ENCODE measurements around the gene CC2D1A.
A peak's percentile ranks its signal among the peaks of the same experiment; 100 is the strongest.
"Not testable (repeated sequence)": the region's sequence is repeated elsewhere in the genome, so short reads cannot be mapped to it uniquely, and the experiment has no call there.

Gene CC2D1A

DNA sequence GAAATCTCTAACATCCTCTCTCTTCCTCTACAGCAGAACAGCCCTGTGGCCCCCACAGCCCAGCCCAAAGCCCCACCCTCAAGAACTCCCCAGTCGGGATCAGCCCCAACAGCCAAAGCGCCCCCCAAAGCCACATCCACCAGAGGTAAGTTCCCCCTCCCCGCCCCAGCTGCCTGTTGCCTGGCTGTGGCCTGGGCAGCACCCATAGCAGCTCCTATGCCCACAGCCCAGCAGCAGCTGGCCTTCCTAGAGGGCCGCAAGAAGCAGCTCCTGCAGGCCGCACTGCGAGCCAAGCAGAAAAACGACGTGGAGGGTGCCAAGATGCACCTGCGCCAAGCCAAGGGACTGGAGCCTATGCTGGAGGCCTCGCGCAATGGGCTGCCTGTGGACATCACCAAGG, 14.5 kb downstream of the CC2D1A start:
- Histone ChIP-seq H4K91ac (ENCODE audit: low read length) (no peak overlapping the region), H3K4ac (ENCODE audit: low read depth in 1 of 2, low read length in 2 of 2) (no peak overlapping the region), H3K4me2 (ENCODE audit: low read length, poor library complexity, severe bottlenecking) (no peak overlapping the region), H3K27ac (ENCODE audit: low read length, poor library complexity, severe bottlenecking) (no peak overlapping the region), H3K18ac (ENCODE audit: low read depth in 1 of 2, low read length in 2 of 2) (no peak overlapping the region), H2BK120ac (ENCODE audit: low read depth, low read length) (no peak overlapping the region), H3K4me3 (ENCODE audit: insufficient read depth in 1 of 2, low read depth in 1 of 2, low read length in 2 of 2) (no peak overlapping the region), H3K23ac (ENCODE audit: low read length in 2 of 2) (no peak overlapping the region), H3K14ac (ENCODE audit: low read length in 2 of 2) (no peak overlapping the region), H2BK5ac (ENCODE audit: low read depth, low read length, poor library complexity, severe bottlenecking) (no peak overlapping the region), H3K9me3 (ENCODE audit: control insufficient read depth, low read length) (peaks cover 7% of the 10 kb centered on the region), H3K36me3 (ENCODE audit: control insufficient read depth in 1 of 2, insufficient read depth in 2 of 2, low read depth in 1 of 2, low read length in 2 of 2) (peaks cover 68 to 70% of the 10 kb centered on the region in 2 experiments), H3K9ac (ENCODE audit: low read length) (no peak overlapping the region), H4K8ac (ENCODE audit: low read length) (peak overlapping the region; percentile 2), H2AK5ac (ENCODE audit: low read length, severe bottlenecking) (no peak overlapping the region), H2BK15ac (ENCODE audit: low read depth, poor library complexity, severe bottlenecking) (no peak overlapping the region), H3K4me1 (ENCODE audit: control insufficient read depth, insufficient read depth, low read depth, low read length) (no peaks in the 10 kb centered on the region), H3K27me3 (ENCODE audit: control insufficient read depth in 1 of 2, insufficient read depth in 1 of 2, low read length in 2 of 2) (no peaks in the 10 kb centered on the region), H2BK12ac (ENCODE audit: low read length in 2 of 2) (no peak overlapping the region), H3K79me1 (replicated peaks; ENCODE audit: low read length, poor library complexity, severe bottlenecking) (no peaks in the 10 kb centered on the region), H2AFZ (ENCODE audit: low read depth, low read length) (no peak overlapping the region)
- DNase-seq, result no peak
- 97% methylated on average over 11 of the region's 11 CpGs for WGBS

DNA sequence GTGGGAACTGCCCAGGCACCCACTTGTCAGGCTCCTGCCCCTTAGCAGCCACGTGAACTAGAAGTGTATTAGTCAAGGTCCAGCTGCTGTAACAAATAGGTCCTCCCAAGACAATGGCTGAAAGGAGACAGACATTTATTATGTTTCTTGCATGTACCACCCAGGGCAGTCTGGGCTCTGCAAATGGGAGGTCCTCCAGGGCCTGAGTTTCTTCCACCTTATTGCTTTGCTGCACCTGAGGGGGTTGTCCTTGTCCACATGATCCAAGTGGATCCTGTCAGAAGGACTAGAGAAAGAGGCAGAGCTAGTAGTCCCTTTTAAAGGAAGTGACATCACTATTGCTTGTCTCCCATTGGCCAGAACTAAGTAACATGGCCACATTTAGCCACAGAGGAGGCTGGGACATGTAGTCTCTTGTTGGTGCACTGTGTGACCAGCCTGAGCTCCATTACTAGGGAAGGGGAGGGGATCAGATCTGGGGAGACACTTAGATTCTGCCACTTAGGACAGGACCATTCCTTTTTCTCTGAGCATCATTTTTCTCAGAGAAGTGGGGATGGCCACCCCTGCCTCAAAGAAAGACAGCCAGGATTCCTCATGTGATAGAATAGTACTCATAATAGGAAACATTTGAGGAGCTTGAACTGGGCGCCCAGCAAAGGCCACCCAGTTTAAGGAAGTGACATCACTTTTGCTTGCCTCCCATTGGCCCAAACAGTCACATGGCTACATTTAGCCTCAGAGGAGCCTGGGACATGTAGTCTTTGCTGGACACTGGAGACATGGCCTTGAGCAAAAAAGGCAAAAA, 15.1 kb downstream of the CC2D1A start:
- no peaks in the 10 kb centered on the region for H3K4me1 ChIP-seq (ENCODE audit: control insufficient read depth, insufficient read depth, low read depth, low read length)
- WGBS, result 93% methylated on average over 2 of the region's 2 CpGs
- no peak overlapping the region for H2BK12ac ChIP-seq (ENCODE audit: low read length in 2 of 2)
- H3K14ac ChIP-seq (ENCODE audit: low read length in 2 of 2), result no peak overlapping the region
- no peak overlapping the region for H3K4me2 ChIP-seq (ENCODE audit: low read length, poor library complexity, severe bottlenecking)
- peaks cover 7% of the 10 kb centered on the region for H3K9me3 ChIP-seq (ENCODE audit: control insufficient read depth, low read length)
- H3K23ac ChIP-seq (ENCODE audit: low read length in 2 of 2), result no peak overlapping the region
- peaks cover 64 to 65% of the 10 kb centered on the region in 2 experiments for H3K36me3 ChIP-seq (ENCODE audit: control insufficient read depth in 1 of 2, insufficient read depth in 2 of 2, low read depth in 1 of 2, low read length in 2 of 2)
- no peak overlapping the region for H3K27ac ChIP-seq (ENCODE audit: low read length, poor library complexity, severe bottlenecking)
- peak; percentile 52 for DNase-seq
- no peak overlapping the region for H3K4ac ChIP-seq (ENCODE audit: low read depth in 1 of 2, low read length in 2 of 2)
- no peaks in the 10 kb centered on the region for H3K79me1 ChIP-seq (replicated peaks; ENCODE audit: low read length, poor library complexity, severe bottlenecking)
- H3K4me3 ChIP-seq (ENCODE audit: insufficient read depth in 1 of 2, low read depth in 1 of 2, low read length in 2 of 2), result no peak overlapping the region
- no peak overlapping the region for H2AFZ ChIP-seq (ENCODE audit: low read depth, low read length)
- H2BK120ac ChIP-seq (ENCODE audit: low read depth, low read length), result no peak overlapping the region
- no peak overlapping the region for H3K9ac ChIP-seq (ENCODE audit: low read length)
- no peaks in the 10 kb centered on the region for H3K27me3 ChIP-seq (ENCODE audit: control insufficient read depth in 1 of 2, insufficient read depth in 1 of 2, low read length in 2 of 2)
- H2BK5ac ChIP-seq (ENCODE audit: low read depth, low read length, poor library complexity, severe bottlenecking), result no peak overlapping the region
- no peak overlapping the region for H2BK15ac ChIP-seq (ENCODE audit: low read depth, poor library complexity, severe bottlenecking)
- no peak overlapping the region for H3K18ac ChIP-seq (ENCODE audit: low read depth in 1 of 2, low read length in 2 of 2)
- H4K91ac ChIP-seq (ENCODE audit: low read length), result no peak overlapping the region
- no peak overlapping the region for H2AK5ac ChIP-seq (ENCODE audit: low read length, severe bottlenecking)
- peak overlapping the region; percentile 2 for H4K8ac ChIP-seq (ENCODE audit: low read length)

DNA sequence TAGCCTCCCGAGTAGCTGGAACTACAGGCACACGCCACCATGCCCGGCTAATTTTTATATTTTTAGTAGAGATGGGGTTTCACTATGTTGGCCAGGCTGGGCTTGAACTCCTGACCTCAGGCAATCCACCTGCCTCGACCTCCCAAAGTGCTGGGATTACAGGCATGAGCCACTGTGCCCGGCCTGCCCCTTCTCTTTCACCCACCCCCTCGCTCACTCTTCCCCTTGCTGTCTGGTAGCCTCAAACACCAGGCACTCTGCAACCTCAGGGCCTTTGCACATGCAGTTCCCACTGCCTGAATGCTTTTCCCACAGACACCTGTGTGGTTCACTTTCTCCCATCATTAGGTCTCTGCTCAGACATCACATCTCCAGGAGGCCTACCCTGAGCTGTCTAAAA, 16.1 kb downstream of the CC2D1A start:
- not testable (repeated sequence) for DNase-seq; H3K79me1 ChIP-seq (replicated peaks; ENCODE audit: low read length, poor library complexity, severe bottlenecking); H2BK5ac ChIP-seq (ENCODE audit: low read depth, low read length, poor library complexity, severe bottlenecking); H3K9me3 ChIP-seq (ENCODE audit: control insufficient read depth, low read length); H3K9ac ChIP-seq (ENCODE audit: low read length); H2BK12ac ChIP-seq (ENCODE audit: low read length in 2 of 2); H3K4me2 ChIP-seq (ENCODE audit: low read length, poor library complexity, severe bottlenecking); H3K23ac ChIP-seq (ENCODE audit: low read length in 2 of 2); H3K14ac ChIP-seq (ENCODE audit: low read length in 2 of 2); H3K18ac ChIP-seq (ENCODE audit: low read depth in 1 of 2, low read length in 2 of 2); H2BK120ac ChIP-seq (ENCODE audit: low read depth, low read length); H4K91ac ChIP-seq (ENCODE audit: low read length); H2AK5ac ChIP-seq (ENCODE audit: low read length, severe bottlenecking); H3K4ac ChIP-seq (ENCODE audit: low read depth in 1 of 2, low read length in 2 of 2); H3K27ac ChIP-seq (ENCODE audit: low read length, poor library complexity, severe bottlenecking); H2BK15ac ChIP-seq (ENCODE audit: low read depth, poor library complexity, severe bottlenecking); H3K27me3 ChIP-seq (ENCODE audit: control insufficient read depth in 1 of 2, insufficient read depth in 1 of 2, low read length in 2 of 2); H2AFZ ChIP-seq (ENCODE audit: low read depth, low read length); H3K4me3 ChIP-seq (ENCODE audit: insufficient read depth in 1 of 2, low read depth in 1 of 2, low read length in 2 of 2); H3K4me1 ChIP-seq (ENCODE audit: control insufficient read depth, insufficient read depth, low read depth, low read length); H4K8ac ChIP-seq (ENCODE audit: low read length)
- whole genome bisulfite sequencing, result 98% methylated on average over 6 of the region's 6 CpGs
- H3K36me3 ChIP-seq (ENCODE audit: control insufficient read depth in 1 of 2, insufficient read depth in 2 of 2, low read depth in 1 of 2, low read length in 2 of 2), result peaks cover 66 to 72% of the 10 kb centered on the region in 2 experiments

- no peak overlapping the region for H3K4me3 ChIP-seq (ENCODE audit: insufficient read depth in 1 of 2, low read depth in 1 of 2, low read length in 2 of 2)
- WGBS, result 96% methylated on average over 28 of the region's 28 CpGs
- H3K9me3 ChIP-seq (ENCODE audit: control insufficient read depth, low read length), result peaks cover 7% of the 10 kb centered on the region
Observed at GRCh38 chr19:13923194-13923987, 17.4 kb downstream of the CC2D1A start.

More at GRCh38 chr19:13923194-13923987, 17.4 kb downstream of the CC2D1A start:
- no peak overlapping the region for H4K91ac ChIP-seq (ENCODE audit: low read length)
- H3K4me2 ChIP-seq (ENCODE audit: low read length, poor library complexity, severe bottlenecking), result no peak overlapping the region
- no peaks in the 10 kb centered on the region for H3K4me1 ChIP-seq (ENCODE audit: control insufficient read depth, insufficient read depth, low read depth, low read length)
- no peak overlapping the region for H3K27ac ChIP-seq (ENCODE audit: low read length, poor library complexity, severe bottlenecking)
- H3K23ac ChIP-seq (ENCODE audit: low read length in 2 of 2), result no peak overlapping the region
- no peak overlapping the region for H2BK120ac ChIP-seq (ENCODE audit: low read depth, low read length)
- no peak overlapping the region for H3K9ac ChIP-seq (ENCODE audit: low read length)
- H2BK15ac ChIP-seq (ENCODE audit: low read depth, poor library complexity, severe bottlenecking), result no peak overlapping the region
- H2BK12ac ChIP-seq (ENCODE audit: low read length in 2 of 2), result no peak overlapping the region
- no peak overlapping the region for H2AFZ ChIP-seq (ENCODE audit: low read depth, low read length)
- H3K27me3 ChIP-seq (ENCODE audit: control insufficient read depth in 1 of 2, insufficient read depth in 1 of 2, low read length in 2 of 2), result no peaks in the 10 kb centered on the region
- H4K8ac ChIP-seq (ENCODE audit: low read length), result no peak overlapping the region
- no peak overlapping the region for H3K14ac ChIP-seq (ENCODE audit: low read length in 2 of 2)
- no peak overlapping the region for H3K18ac ChIP-seq (ENCODE audit: low read depth in 1 of 2, low read length in 2 of 2)
- DNase-seq, result no peak
- peaks cover 72 to 76% of the 10 kb centered on the region in 2 experiments for H3K36me3 ChIP-seq (ENCODE audit: control insufficient read depth in 1 of 2, insufficient read depth in 2 of 2, low read depth in 1 of 2, low read length in 2 of 2)
- H3K79me1 ChIP-seq (replicated peaks; ENCODE audit: low read length, poor library complexity, severe bottlenecking), result no peaks in the 10 kb centered on the region
- no peak overlapping the region for H2BK5ac ChIP-seq (ENCODE audit: low read depth, low read length, poor library complexity, severe bottlenecking)
- no peak overlapping the region for H3K4ac ChIP-seq (ENCODE audit: low read depth in 1 of 2, low read length in 2 of 2)
- no peak overlapping the region for H2AK5ac ChIP-seq (ENCODE audit: low read length, severe bottlenecking)

Measured in mesenchymal stem cell (in vitro differentiated cells and primary cell).